NCI-H82 (cell line): ENCODE data around the gene BICC1.
A peak's percentile ranks its signal among the peaks of the same experiment; 100 is the strongest.

Source experiments
- DNase-seq: peaks from one replicate; lab custom pipeline; 2025; lab: John Stamatoyannopoulos, UW

BICC1 gene

DNA sequence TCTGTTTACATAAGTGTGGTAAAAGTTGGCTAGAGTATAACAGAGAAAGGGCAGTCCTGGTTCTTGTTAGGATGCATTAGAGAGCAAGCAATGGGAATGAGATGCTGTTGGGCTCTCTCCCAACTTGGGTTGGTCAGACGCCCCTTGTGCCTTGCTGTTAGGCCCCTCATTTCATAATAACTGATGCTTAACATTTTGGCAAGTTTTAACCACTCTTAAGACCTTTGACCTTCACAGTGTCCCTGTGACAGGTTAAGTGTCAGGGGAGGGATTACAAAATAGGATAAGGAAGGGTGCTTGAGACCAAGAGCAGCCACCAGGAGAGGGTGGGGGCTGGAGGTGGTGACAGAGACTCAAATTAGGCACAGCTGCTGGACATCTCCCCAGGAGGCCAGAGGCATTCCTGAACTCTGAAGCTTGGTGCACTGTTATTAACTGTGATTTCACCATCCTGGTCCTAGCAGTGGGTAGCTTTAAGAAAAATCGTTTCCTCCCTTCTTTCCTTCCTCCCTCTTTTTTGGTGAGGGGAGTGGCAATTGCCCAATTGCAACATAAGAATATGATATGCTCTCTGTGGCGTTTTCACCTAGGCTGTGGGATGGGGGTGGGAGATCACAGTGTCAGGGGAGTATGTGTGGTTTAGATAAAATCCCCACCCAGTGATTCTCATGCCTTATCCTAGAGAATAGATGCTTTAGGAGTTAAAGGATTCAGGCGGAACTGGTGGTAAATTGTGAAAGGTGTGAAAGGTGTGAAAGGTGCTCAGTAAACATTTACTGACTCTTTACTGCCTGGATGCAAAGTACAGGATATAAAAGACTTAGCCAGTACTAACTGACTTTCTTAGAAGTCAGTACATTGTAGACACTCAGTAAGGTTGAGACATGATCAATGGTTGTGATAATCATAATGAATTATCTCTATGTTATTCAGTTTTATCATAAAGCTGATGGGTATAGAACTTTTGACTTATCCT is 270.5 kb downstream of the BICC1 start:
- DNase-seq: peak; percentile 7

GRCh38 chr10:58784361-58784760 is 271.7 kb downstream of the BICC1 start:
- peak; percentile 7 for DNase-seq

- no peak for DNase-seq
These were observed 272.7 kb downstream of the BICC1 start for GRCh38 chr10:58785354-58785753.

- no peak for DNase-seq
These were observed 278.5 kb downstream of the BICC1 start for GRCh38 chr10:58791137-58791536.

- DNase-seq: no peak
These were observed 282.9 kb downstream of the BICC1 start for GRCh38 chr10:58795560-58795959.

GRCh38 chr10:58796242-58796641 is 283.6 kb downstream of the BICC1 start:
- DNase-seq: no peak

GRCh38 chr10:58796824-58797223 is 284.2 kb downstream of the BICC1 start:
- DNase-seq: no peak

- no peak for DNase-seq
These were observed 284.7 kb downstream of the BICC1 start for GRCh38 chr10:58797356-58797755.

DNA sequence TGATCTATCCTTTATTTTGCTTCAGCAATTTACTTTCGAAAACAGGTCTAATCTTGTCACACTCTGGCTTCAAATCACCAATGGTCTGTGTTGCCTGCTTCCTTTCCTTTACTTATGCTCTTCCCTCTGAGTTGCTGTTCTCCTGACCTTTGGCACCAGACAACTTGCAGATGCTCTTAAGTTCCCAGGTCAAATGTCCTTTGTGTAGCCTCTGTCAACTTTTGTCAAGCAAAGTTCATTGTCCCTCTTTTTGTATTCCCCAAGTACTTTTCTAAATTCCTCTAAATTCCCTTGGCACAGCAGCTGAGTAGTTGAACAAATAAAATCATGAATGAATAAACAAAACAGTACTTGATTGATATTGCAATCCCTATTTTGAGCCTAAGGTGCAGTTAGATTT is 289.4 kb downstream of the BICC1 start:
- DNase-seq: no peak

GRCh38 chr10:58806323-58806722 is 293.7 kb downstream of the BICC1 start:
- DNase-seq: no peak

- DNase-seq: no peak
These were observed 294.4 kb downstream of the BICC1 start for GRCh38 chr10:58806970-58807628.

- DNase-seq: no peak
These were observed 295.0 kb downstream of the BICC1 start for GRCh38 chr10:58807629-58808022.

DNA sequence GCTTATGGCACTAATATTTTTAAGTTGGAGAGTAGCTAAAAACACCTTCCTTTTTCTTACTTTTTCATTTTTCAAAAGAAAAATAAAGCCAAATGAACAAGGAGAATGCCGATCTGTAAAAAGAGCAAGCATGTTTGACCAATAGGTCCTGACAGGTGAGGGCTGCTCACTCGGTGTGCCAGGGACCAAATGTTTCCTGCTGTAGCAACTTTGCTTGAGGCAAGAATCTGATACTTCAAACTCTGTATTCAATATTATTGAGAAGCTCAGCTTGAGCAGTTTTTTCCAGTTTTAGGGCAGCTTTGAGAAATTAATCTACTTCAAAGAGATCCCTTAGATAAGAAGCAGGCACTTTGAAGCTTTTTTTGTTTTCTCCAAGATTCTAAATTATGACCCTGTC is 298.1 kb downstream of the BICC1 start:
- DNase-seq: no peak

DNA sequence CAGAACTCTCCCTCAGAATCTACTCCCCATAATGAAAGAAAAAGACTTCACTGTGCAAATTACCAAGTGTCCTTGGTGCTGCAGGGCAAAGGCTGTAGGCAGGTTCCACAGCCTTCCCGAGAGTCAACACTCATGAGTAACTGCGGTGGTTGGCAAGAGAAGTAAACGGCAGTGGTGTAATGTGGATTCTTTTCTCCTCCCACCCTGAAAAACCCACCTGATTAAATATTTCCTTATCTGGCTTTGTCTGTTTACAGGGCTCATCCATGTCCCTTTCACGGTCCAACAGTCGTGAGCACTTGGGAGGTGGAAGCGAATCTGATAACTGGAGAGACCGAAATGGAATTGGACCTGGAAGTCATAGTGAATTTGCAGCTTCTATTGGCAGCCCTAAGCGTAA is 300.9 kb downstream of the BICC1 start:
- no peak for DNase-seq

DNA sequence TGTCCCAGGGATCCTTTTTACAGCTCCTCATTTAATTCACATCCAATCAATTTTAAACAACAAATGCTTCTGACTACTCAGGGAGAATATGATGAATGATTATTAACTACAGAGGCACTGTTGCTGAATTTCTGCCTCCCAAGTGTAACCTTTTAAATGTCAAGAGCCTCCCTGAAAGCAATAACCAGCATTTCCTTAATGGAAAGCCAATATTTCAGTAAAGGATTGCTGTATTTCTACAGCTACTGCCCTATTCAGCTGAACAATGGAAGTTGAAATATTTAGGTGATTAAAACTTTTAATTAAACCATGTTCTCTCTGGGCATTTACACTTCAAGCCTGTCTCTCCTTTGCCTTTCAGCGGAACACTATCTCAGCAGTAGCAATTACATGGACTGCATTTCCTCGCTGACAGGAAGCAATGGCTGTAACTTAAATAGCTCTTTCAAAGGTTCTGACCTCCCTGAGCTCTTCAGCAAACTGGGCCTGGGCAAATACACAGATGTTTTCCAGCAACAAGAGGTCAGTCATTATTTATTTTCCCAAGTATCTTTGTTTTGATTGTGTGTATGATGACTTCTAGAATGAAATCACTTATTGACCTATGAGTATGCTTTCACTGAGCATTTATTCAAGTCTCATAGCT is 304.7 kb downstream of the BICC1 start:
- DNase-seq: no peak

GRCh38 chr10:58818900-58819299 is 306.2 kb downstream of the BICC1 start:
- no peak for DNase-seq

GRCh38 chr10:58820386-58820785 is 307.7 kb downstream of the BICC1 start:
- DNase-seq: no peak

DNA sequence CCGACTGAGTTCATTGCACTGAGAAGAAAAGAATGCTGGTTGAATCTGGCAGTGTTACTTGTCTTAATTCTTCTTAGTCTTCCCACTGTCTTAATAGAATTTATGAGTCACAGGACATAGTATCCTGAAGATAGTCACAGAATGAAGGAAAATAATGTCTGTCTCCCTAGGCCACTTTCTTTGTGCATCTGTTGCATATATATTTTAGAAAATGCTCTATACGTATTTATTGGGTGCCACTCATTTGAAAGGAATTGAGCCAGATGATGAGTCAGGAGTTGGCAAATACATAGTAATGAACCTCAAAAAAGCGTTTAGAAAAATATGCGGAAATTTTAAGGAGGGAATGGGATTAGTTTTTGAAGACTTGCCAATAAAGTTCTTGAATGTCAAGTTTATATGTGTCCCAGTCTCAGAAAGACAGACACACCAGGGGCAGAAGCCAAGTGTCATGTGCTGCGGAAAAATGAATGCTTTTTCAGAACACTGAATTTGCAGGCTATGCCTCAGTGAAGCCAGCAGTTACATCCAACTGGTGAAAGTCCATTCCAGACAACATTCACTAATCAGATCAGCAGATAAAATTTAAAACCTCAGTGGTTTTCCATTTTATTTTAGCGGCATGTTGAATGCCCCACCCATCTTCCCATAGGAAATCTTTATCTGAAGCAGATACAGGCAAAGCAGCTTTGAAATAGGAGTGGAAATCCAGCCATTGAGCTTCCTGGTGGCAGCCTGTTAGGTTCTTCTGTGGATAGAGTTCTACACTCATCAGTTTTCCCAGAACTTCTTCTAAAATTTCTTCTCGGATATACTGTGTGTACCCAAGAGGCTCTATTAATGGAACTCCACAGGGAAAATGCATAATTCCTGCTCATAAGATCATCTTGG is 308.4 kb downstream of the BICC1 start:
- DNase-seq: no peak

GRCh38 chr10:58821752-58822056 is 309.0 kb downstream of the BICC1 start:
- DNase-seq: no peak

- no peak for DNase-seq
These were observed 311.3 kb downstream of the BICC1 start for GRCh38 chr10:58823983-58824382.

GRCh38 chr10:58824396-58824795 is 311.7 kb downstream of the BICC1 start:
- DNase-seq: no peak

- no peak for DNase-seq
These were observed 314.0 kb downstream of the BICC1 start for GRCh38 chr10:58826694-58827093.
